Esophagus squamous epithelium (tissue), 4 donors: ENCODE data around the gene KAT5.

ENCODE experiments used
- CTCF ChIP-seq, 6 experiments: fragments of 450-650 bp in 4 of 6; fragments of 200-600 bp in 2 of 6; sonication (generic) in 2 of 6; IDR thresholded peaks; one replicate each; pipeline ENCODE4 v1.5.1; 2016 to 2019; ENCODE audit warnings: antibody characterized with exemption in 6 of 6, mild to moderate bottlenecking in 4 of 6, moderate library complexity in 4 of 6
- POLR2A ChIP-seq, 4 donors: fragments of 450-650 bp; IDR thresholded peaks; one replicate each; pipeline ENCODE4 v1.6.1; 2017; ENCODE audit warnings: antibody characterized with exemption in 4 of 4, mild to moderate bottlenecking in 4 of 4, moderate library complexity in 3 of 4

GRCh38 chr11:65767406-65767805 is 55.4 kb downstream of the KAT5 start:
- TF ChIP-seq POLR2A (IDR thresholded peaks at IDR 0.05) (no peak), CTCF (IDR thresholded peaks at IDR 0.05) (no peak)
